Uterus (tissue), 2 donors: ENCODE results near the gene SV2C.

ENCODE experiments used
- CTCF ChIP-seq, 4 experiments: fragments of 200-600 bp in 2 of 4; fragments of 450-650 bp in 2 of 4; sonication (generic) in 2 of 4; IDR thresholded peaks; one replicate each; pipeline ENCODE4 v1.5.1; 2016 to 2019; ENCODE audit warnings: antibody characterized with exemption in 4 of 4, mild to moderate bottlenecking in 2 of 4, moderate library complexity in 1 of 4
- POLR2A ChIP-seq, 2 donors: fragments of 450-650 bp; IDR thresholded peaks; one replicate each; pipeline ENCODE4 v1.6.1; 2016; ENCODE audit warnings: antibody characterized with exemption in 2 of 2, mild to moderate bottlenecking in 1 of 2, moderate library complexity in 1 of 2

- TF ChIP-seq CTCF (IDR thresholded peaks at IDR 0.05) (no peak), POLR2A (IDR thresholded peaks at IDR 0.05) (no peak)
Measured at GRCh38 chr5:76329346-76329745, 246.2 kb downstream of the SV2C start.
